ENCODE data around the gene NOVA2. TPM values are rescaled to one million over a fixed set of nuclear protein-coding genes. Genes with fewer than 3 reads are reported as not detected.

NOVA2 gene
- total and polyA plus RNA-seq, 2 of the 8 experiments (the other 6 are each of a cell fraction or from before 2014, with no cell fraction given): 3.2 to 24.6 TPM

- CTCF ChIA-PET (ENCODE audit: partially characterized antibody): interaction anchor here (0.6 to 10.7 kb wide), 6 partner anchors 16 to 107 kb away, joined by 3 to 208 read pairs (median 4); partner anchors contain the start of genes DMPK, DMWD, FOXA3 and MYPOP
- Histone ChIP-seq H3K14ac (ENCODE audit: insufficient read length) (no peak overlapping the region), H2BK5ac (ENCODE audit: low read depth, low read length) (peak overlapping the region; percentile 12), H2BK15ac (ENCODE audit: low read length) (no peak overlapping the region), H3K79me2 (ENCODE audit: control insufficient read depth in 1 of 2, insufficient read depth in 2 of 2, low read length in 2 of 2) (no peaks in the 10 kb centered on the region; a peak in 1 of 4 replicates), H3K27ac (ENCODE audit: low read depth, low read length) (peak overlapping the region; percentile 86), H3K4me3 (ENCODE audit: extremely low read depth in 1 of 4, insufficient read depth in 2 of 4, low read depth in 3 of 4, low read length in 4 of 4) (peak overlapping the region; percentile 71 to 80 (median 78)), H3K4me2 (ENCODE audit: insufficient read depth in 1 of 2, low read depth in 2 of 2, low read length in 2 of 2) (peak overlapping the region; percentile 49 to 76), H4K8ac (ENCODE audit: extremely low read depth, insufficient read depth, low read length) (peak overlapping the region; percentile 98), H2BK120ac (replicated peaks; ENCODE audit: low read depth, low read length) (no peak overlapping the region), H2BK12ac (ENCODE audit: low read depth, low read length) (peak overlapping the region; percentile 50; the same call in 1 of the 2 replicates), H3K56ac (replicated peaks; ENCODE audit: insufficient read length, low read depth, low read length) (no peak overlapping the region), H3K4ac (replicated peaks; ENCODE audit: insufficient read length, low read depth, low read length) (no peak overlapping the region), H4K91ac (replicated peaks; ENCODE audit: insufficient read length, low read length) (no peak overlapping the region), H3K23ac (ENCODE audit: insufficient read length) (no peak overlapping the region), H3K36me3 (ENCODE audit: control insufficient read depth in 2 of 4, insufficient read depth in 4 of 4, low read length in 3 of 4) (peaks cover 0 to 7% (median 0%) of the 10 kb centered on the region in 4 experiments; a peak in 1 of 8 replicates), H3K27me3 (replicated peaks in 1 of 4; ENCODE audit: control insufficient read depth in 3 of 4, extremely low read depth in 1 of 4, insufficient read depth in 3 of 4, low read length in 3 of 4) (no peaks in the 10 kb centered on the region), H2AFZ (ENCODE audit: low read length) (peak overlapping the region; percentile 94; the same call in 1 of the 2 replicates), H2BK20ac (ENCODE audit: low read length) (no peak overlapping the region), H3K23me2 (ENCODE audit: low read depth, low read length) (peaks cover 11% of the 10 kb centered on the region; the same call in 1 of the 2 replicates), H4K5ac (ENCODE audit: insufficient read length, low read depth, low read length) (peak overlapping the region; percentile 93), H3K4me1 (replicated peaks in 1 of 4; ENCODE audit: control insufficient read depth in 3 of 4, insufficient read depth in 4 of 4, low read length in 3 of 4) (peaks cover 5 to 22% (median 14%) of the 10 kb centered on the region in 4 experiments), H2AK5ac (ENCODE audit: low read depth, low read length) (no peak overlapping the region), H3K79me1 (ENCODE audit: low read depth, low read length) (0 out of 2 replicates have a peak, but pooled peaks cover 2% of the 10 kb centered on the region), H3K18ac (ENCODE audit: extremely low read depth, low read length) (peak overlapping the region; percentile 87), H3K9me3 (ENCODE audit: insufficient read depth in 2 of 2, low read depth in 1 of 2, low read length in 1 of 2) (no peaks in the 10 kb centered on the region), H4K20me1 (replicated peaks in 1 of 2; ENCODE audit: control insufficient read depth in 1 of 2, insufficient read depth in 2 of 2, low read length in 2 of 2) (peaks cover 3 to 12% of the 10 kb centered on the region in 2 experiments), H3K9ac (replicated peaks in 1 of 4; ENCODE audit: extremely low read depth in 1 of 4, low read depth in 3 of 4, low read length in 3 of 4) (peak overlapping the region; percentile 58 to 81 (median 70))
- POLR2A ChIA-PET (ENCODE audit: partially characterized antibody): interaction anchor here (0.6 to 9.8 kb wide), 12 partner anchors 16 to 122 kb away, joined by 3 to 277 read pairs (median 3); partner anchors contain the start of genes CCDC61, FOXA3, MYPOP and SIX5
- peak; percentile 83 for FAIRE-seq
- DNase-seq (ENCODE audit: low read depth in 1 of 2, low spot score in 2 of 2): peak in 1 of 2 experiments; percentile 93
- WGBS, 2 experiments (ENCODE audit: extremely low coverage in 1 of 2, insufficient coverage in 1 of 2, insufficient read length in 1 of 2, insufficient replicate concordance in 2 of 2, low coverage in 1 of 2, low lambda C conversion rate in 2 of 2, missing lambda C conversion rate in 1 of 2): 1% methylated on average over 28 of the region's 32 CpGs; no CpG with 5 or more reads in 1 of the 2 experiments
- TF ChIP-seq KDM5A (IDR thresholded peaks at IDR 0.05; ENCODE audit: low read length): no peak
- TF ChIP-seq PHF8 (conservative IDR thresholded peaks at IDR 0.05; ENCODE audit: low read depth, low read length): peak; percentile 71
- TF ChIP-seq CREB1 (IDR thresholded peaks at IDR 0.05): peak; percentile 89
- peak; percentile 98 for TF ChIP-seq KDM1A (IDR thresholded peaks at IDR 0.05; ENCODE audit: borderline replicate concordance, low read length)
- no peak for TF ChIP-seq SP4 (IDR thresholded peaks at IDR 0.05; ENCODE audit: low read length)
- no peak for TF ChIP-seq TEAD4 (IDR thresholded peaks at IDR 0.05; ENCODE audit: low read depth, low read length)
- peak; percentile 1 to 30; a peak in 1 of 4 replicates for TF ChIP-seq SIN3A (conservative IDR thresholded peaks at IDR 0.05 in 1 of 2, IDR thresholded peaks at IDR 0.05 in 1 of 2; ENCODE audit: low read depth in 1 of 2, low read length in 2 of 2)
- 0 out of 2 replicates have a peak, but pooled peaks have one; percentile 28 for TF ChIP-seq CEBPB (IDR thresholded peaks at IDR 0.05; ENCODE audit: low read depth, low read length)
- TF ChIP-seq RFX5 (IDR thresholded peaks at IDR 0.05; ENCODE audit: borderline replicate concordance, low read depth, low read length): no peak
- no peak for TF ChIP-seq FOSL1 (IDR thresholded peaks at IDR 0.05; ENCODE audit: insufficient read depth, low read depth, low read length)
- TF ChIP-seq NANOG (IDR thresholded peaks at IDR 0.05; ENCODE audit: insufficient read depth, low read depth, low read length, poor library complexity, severe bottlenecking): no peak
Observed at GRCh38 chr19:45886427-45887199, 87.1 kb downstream of the NOVA2 start.
